Activated B cell treated with CpG ODN at 0.5 μM for 24 hours (primary cell): Measurements from ENCODE around the gene SNRPE. TPM values are rescaled to one million over a fixed set of nuclear protein-coding genes. Genes with fewer than 3 reads are reported as not detected.
"Not testable (repeated sequence)": the region's sequence is repeated elsewhere in the genome, so short reads cannot be mapped to it uniquely, and the experiment has no call there.

Experiments
- ATAC-seq: fragments of 200-7000 bp; cut with Tn5 transposase; one replicate; pipeline ENCODE4 v1.10.0; 2021; ENCODE audit warnings: low read depth, mild to moderate bottlenecking, moderate library complexity
- CTCF ChIA-PET: fragments of 350-600 bp; sonication (Branson Sonifier 250); formaldehyde crosslinking; loops from one replicate; lab custom pipeline; 2021; ENCODE audit warnings: antibody characterized with exemption; lab: Charles Lee
- POLR2A ChIA-PET: fragments of 350-600 bp; sonication (Branson Sonifier 250); formaldehyde crosslinking; loops from one replicate; lab custom pipeline; 2021; ENCODE audit warnings: antibody characterized with exemption; lab: Charles Lee
- DNase-seq: peaks from one replicate; pipeline ENCODE4 v3.0.0; 2022
- H3K27ac Mint-ChIP-seq: one replicate; pipeline ENCODE4 v1.8.0; 2020; ENCODE audit warnings: mixed read lengths
- H3K27me3 Mint-ChIP-seq: one replicate; pipeline ENCODE4 v1.8.0; 2021; ENCODE audit warnings: mixed read lengths
- H3K36me3 Mint-ChIP-seq: one replicate; pipeline ENCODE4 v1.8.0; 2021; ENCODE audit warnings: low read depth, mixed read lengths
- H3K4me1 Mint-ChIP-seq: one replicate; pipeline ENCODE4 v1.8.0; 2021; ENCODE audit warnings: mixed read lengths
- H3K4me3 Mint-ChIP-seq: one replicate; pipeline ENCODE4 v1.8.0; 2020; ENCODE audit warnings: mild to moderate bottlenecking, mixed read lengths
- H3K9me3 Mint-ChIP-seq: one replicate; pipeline ENCODE4 v1.8.0; 2020; ENCODE audit warnings: mixed read lengths
- intact Hi-C: fragments of 100-400 bp; cut with micrococcal nuclease; formaldehyde crosslinking; loops from one replicate; pipeline ENCODE4 v1.15.1; 2024
- total RNA-seq: library from RNA; stranded (reverse); gene quantifications from 2 replicates; pipeline ENCODE4 v1.2.3, GENCODE V29; 2022
- TF ChIP-seq, protein P1 (sequence below): fragments of 200-600 bp; IDR thresholded peaks from one replicate; pipeline ENCODE4 v1.8.0; 2022; ENCODE audit warnings: antibody characterized with exemption, mild to moderate bottlenecking

The SNRPE gene
- total RNA-seq, 1 donor from 2014 or later, result 149 TPM

DNA sequence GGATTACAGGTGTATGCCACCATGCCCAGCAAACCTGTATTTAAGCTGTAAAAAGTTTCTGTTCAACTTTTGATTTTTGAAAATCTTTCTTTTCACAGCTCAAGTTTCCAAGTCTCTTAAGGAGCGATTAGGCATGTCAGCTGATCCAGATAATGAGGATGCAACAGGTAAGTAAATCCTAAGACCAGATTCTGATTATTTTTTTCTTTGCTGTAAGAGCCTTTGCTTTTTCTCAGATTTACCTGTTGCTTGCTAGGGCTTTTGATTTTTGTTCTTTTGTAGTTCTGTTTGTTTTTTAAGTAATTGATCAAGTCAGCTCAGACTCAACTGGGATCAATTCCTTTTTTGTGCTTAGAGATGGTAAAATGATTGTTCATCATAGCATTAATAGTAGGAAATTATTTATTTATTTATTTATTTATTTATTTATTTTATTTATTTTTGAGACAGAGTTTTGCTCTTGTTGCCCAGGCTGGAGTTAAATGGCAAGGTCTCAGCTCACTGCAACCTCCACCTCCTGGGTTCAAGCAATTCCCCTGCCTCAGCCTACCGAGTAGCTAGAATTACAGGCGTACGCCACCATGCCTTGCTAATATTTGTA, 21.1 kb upstream of the SNRPE start:
- Mint-ChIP-seq H3K36me3 (peaks cover 83% of the 10 kb centered on the region), H3K9me3 (no peaks in the 10 kb centered on the region), H3K27me3 (no peaks in the 10 kb centered on the region), H3K27ac (no peak overlapping the region), H3K4me1 (no peaks in the 10 kb centered on the region), H3K4me3 (no peak overlapping the region)
- intact Hi-C loops, result no loop called here
- DNase-seq (no peak), ATAC-seq (no peak)
- TF ChIP-seq, protein P1, sequence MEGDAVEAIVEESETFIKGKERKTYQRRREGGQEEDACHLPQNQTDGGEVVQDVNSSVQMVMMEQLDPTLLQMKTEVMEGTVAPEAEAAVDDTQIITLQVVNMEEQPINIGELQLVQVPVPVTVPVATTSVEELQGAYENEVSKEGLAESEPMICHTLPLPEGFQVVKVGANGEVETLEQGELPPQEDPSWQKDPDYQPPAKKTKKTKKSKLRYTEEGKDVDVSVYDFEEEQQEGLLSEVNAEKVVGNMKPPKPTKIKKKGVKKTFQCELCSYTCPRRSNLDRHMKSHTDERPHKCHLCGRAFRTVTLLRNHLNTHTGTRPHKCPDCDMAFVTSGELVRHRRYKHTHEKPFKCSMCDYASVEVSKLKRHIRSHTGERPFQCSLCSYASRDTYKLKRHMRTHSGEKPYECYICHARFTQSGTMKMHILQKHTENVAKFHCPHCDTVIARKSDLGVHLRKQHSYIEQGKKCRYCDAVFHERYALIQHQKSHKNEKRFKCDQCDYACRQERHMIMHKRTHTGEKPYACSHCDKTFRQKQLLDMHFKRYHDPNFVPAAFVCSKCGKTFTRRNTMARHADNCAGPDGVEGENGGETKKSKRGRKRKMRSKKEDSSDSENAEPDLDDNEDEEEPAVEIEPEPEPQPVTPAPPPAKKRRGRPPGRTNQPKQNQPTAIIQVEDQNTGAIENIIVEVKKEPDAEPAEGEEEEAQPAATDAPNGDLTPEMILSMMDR, result no peak
- CTCF ChIA-PET, result no interaction called here
- POLR2A ChIA-PET, result no interaction called here

DNA sequence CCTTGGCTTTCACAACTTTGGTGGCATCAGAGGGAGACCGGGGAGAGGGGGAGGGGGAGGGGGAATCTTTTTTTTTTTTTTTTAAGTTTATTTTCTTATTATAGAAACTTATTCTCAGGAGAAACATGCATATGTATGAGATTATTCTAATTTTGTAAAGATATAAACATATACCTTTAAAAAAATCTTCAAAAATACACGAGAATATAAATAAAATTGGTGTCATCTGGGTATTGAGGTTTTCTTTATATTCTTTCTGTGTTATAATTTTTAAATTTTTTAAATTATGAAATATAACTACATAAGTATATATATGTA, 18.9 kb upstream of the SNRPE start:
- ATAC-seq, result no peak
- no peak for DNase-seq
- POLR2A ChIA-PET, result no interaction called here
- no peaks in the 10 kb centered on the region for H3K27me3 Mint-ChIP-seq
- no peak overlapping the region for H3K4me3 Mint-ChIP-seq
- H3K27ac Mint-ChIP-seq, result no peak overlapping the region
- intact Hi-C loops, result no loop called here
- TF ChIP-seq, protein P1, result no peak
- CTCF ChIA-PET, result no interaction called here
- no peaks in the 10 kb centered on the region for H3K9me3 Mint-ChIP-seq
- no peaks in the 10 kb centered on the region for H3K4me1 Mint-ChIP-seq
- peaks cover 82% of the 10 kb centered on the region for H3K36me3 Mint-ChIP-seq

GRCh38 chr1:203843435-203843834, 18.0 kb upstream of the SNRPE start:
- H3K4me3 Mint-ChIP-seq, result no peak overlapping the region
- ChIA-PET POLR2A (no interaction called here), CTCF (no interaction called here)
- no peaks in the 10 kb centered on the region for H3K4me1 Mint-ChIP-seq
- TF ChIP-seq, protein P1, result no peak
- H3K36me3 Mint-ChIP-seq, result peaks cover 81% of the 10 kb centered on the region
- DNase-seq (no peak), ATAC-seq (no peak)
- no peaks in the 10 kb centered on the region for H3K9me3 Mint-ChIP-seq
- H3K27ac Mint-ChIP-seq, result no peak overlapping the region
- intact Hi-C loops, result no loop called here
- no peaks in the 10 kb centered on the region for H3K27me3 Mint-ChIP-seq

GRCh38 chr1:203853112-203853511, 8.3 kb upstream of the SNRPE start:
- H3K4me1 Mint-ChIP-seq, ATAC-seq, DNase-seq, intact Hi-C loops, H3K27me3 Mint-ChIP-seq, H3K9me3 Mint-ChIP-seq, CTCF ChIA-PET, H3K27ac Mint-ChIP-seq, H3K4me3 Mint-ChIP-seq, POLR2A ChIA-PET: not testable (repeated sequence)
- peaks cover 64% of the 10 kb centered on the region for H3K36me3 Mint-ChIP-seq

GRCh38 chr1:203858055-203858454, 3.3 kb upstream of the SNRPE start:
- Mint-ChIP-seq H3K4me3 (no peak overlapping the region), H3K9me3 (no peaks in the 10 kb centered on the region), H3K36me3 (peaks cover 32% of the 10 kb centered on the region), H3K4me1 (peaks cover 20% of the 10 kb centered on the region), H3K27me3 (no peaks in the 10 kb centered on the region), H3K27ac (no peak overlapping the region)
- ChIA-PET CTCF (interaction anchor here (0.5 to 5.0 kb wide), 2 partner anchors 36 to 270 kb away, joined by 3 to 28 read pairs; no protein-coding TSS in a partner anchor), POLR2A (no interaction called here)
- no peak for DNase-seq
- TF ChIP-seq, protein P1, result no peak
- intact Hi-C loops, result no loop called here
- no peak for ATAC-seq

- Mint-ChIP-seq H3K4me3 (no peak overlapping the region), H3K27me3 (no peaks in the 10 kb centered on the region), H3K36me3 (peaks cover 35% of the 10 kb centered on the region), H3K4me1 (peaks cover 24% of the 10 kb centered on the region), H3K9me3 (no peaks in the 10 kb centered on the region), H3K27ac (no peak overlapping the region)
- ChIA-PET CTCF (interaction anchor here (5.0 kb wide), 1 partner anchor 270 kb away, joined by 28 read pairs; no protein-coding TSS in a partner anchor), POLR2A (interaction anchor here (0.6 kb wide), 1 partner anchor 275 kb away, joined by 9 read pairs; no protein-coding TSS in a partner anchor)
- TF ChIP-seq, protein P1, result no peak
- ATAC-seq, result no peak
- intact Hi-C loops, result no loop called here
- no peak for DNase-seq
These were observed 2.4 kb upstream of the SNRPE start for GRCh38 chr1:203858975-203859374.
